IPS DF 4.7 (cell line): Measurements from ENCODE around the gene GINS2.

ENCODE experiments used
- DNase-seq: peaks from one replicate; pipeline ENCODE4 v3.0.0-alpha.2; 2013; ENCODE audit warnings: low spot score; ENCODE audit errors: extremely low read depth

Gene GINS2

GRCh38 chr16:85668676-85669424 is 19.9 kb downstream of the GINS2 start:
- no peak for DNase-seq

- DNase-seq: no peak
Measured at GRCh38 chr16:85667841-85668413, 20.8 kb downstream of the GINS2 start.

GRCh38 chr16:85667261-85667660 is 21.5 kb downstream of the GINS2 start:
- no peak for DNase-seq

- no peak for DNase-seq
Measured at GRCh38 chr16:85665929-85666328, 22.8 kb downstream of the GINS2 start.

- no peak for DNase-seq
Measured at GRCh38 chr16:85665373-85665740, 23.4 kb downstream of the GINS2 start.

- no peak for DNase-seq
Measured at GRCh38 chr16:85664580-85665372, 24.0 kb downstream of the GINS2 start.

GRCh38 chr16:85663891-85664321 is 24.8 kb downstream of the GINS2 start:
- DNase-seq: no peak

GRCh38 chr16:85662976-85663830 is 25.6 kb downstream of the GINS2 start:
- no peak for DNase-seq

- no peak for DNase-seq
Measured at GRCh38 chr16:85662482-85662812, 26.3 kb downstream of the GINS2 start.

- DNase-seq: no peak
Measured at GRCh38 chr16:85661740-85662481, 26.8 kb downstream of the GINS2 start.

- DNase-seq: no peak
Measured at GRCh38 chr16:85660843-85661739, 27.7 kb downstream of the GINS2 start.

- no peak for DNase-seq
Measured at GRCh38 chr16:85659805-85660511, 28.8 kb downstream of the GINS2 start.

GRCh38 chr16:85659336-85659735 is 29.4 kb downstream of the GINS2 start:
- no peak for DNase-seq

GRCh38 chr16:85658504-85659326 is 30.0 kb downstream of the GINS2 start:
- no peak for DNase-seq

- DNase-seq: no peak
Measured at GRCh38 chr16:85657996-85658395, 30.8 kb downstream of the GINS2 start.

- DNase-seq: no peak
Measured at GRCh38 chr16:85657267-85657650, 31.5 kb downstream of the GINS2 start.

- no peak for DNase-seq
Measured at GRCh38 chr16:85656351-85657266, 32.1 kb downstream of the GINS2 start.
